Measurements from ENCODE around the gene SULT2B1.

GRCh38 chr19:48544856-48545750, 6.9 kb upstream of the SULT2B1 start:
- TF ChIP-seq POLR2A (IDR thresholded peaks at IDR 0.05): no peak
- TF ChIP-seq, protein P1, sequence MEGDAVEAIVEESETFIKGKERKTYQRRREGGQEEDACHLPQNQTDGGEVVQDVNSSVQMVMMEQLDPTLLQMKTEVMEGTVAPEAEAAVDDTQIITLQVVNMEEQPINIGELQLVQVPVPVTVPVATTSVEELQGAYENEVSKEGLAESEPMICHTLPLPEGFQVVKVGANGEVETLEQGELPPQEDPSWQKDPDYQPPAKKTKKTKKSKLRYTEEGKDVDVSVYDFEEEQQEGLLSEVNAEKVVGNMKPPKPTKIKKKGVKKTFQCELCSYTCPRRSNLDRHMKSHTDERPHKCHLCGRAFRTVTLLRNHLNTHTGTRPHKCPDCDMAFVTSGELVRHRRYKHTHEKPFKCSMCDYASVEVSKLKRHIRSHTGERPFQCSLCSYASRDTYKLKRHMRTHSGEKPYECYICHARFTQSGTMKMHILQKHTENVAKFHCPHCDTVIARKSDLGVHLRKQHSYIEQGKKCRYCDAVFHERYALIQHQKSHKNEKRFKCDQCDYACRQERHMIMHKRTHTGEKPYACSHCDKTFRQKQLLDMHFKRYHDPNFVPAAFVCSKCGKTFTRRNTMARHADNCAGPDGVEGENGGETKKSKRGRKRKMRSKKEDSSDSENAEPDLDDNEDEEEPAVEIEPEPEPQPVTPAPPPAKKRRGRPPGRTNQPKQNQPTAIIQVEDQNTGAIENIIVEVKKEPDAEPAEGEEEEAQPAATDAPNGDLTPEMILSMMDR (IDR thresholded peaks at IDR 0.05): no peak

Measured in prostate gland (tissue), 2 donors.